Measurements from ENCODE around the gene AIP.

The AIP gene

GRCh38 chr11:67494371-67495233, 11.8 kb downstream of the AIP start:
- DNase-seq = no peak

GRCh38 chr11:67495234-67496005, 12.6 kb downstream of the AIP start:
- DNase-seq = no peak

GRCh38 chr11:67496113-67496512, 13.3 kb downstream of the AIP start:
- no peak for DNase-seq

- no peak for DNase-seq
Observed at GRCh38 chr11:67497656-67498291, 14.9 kb downstream of the AIP start.

- DNase-seq = no peak
Observed at GRCh38 chr11:67498544-67498972, 15.7 kb downstream of the AIP start.

GRCh38 chr11:67499808-67500483, 17.1 kb downstream of the AIP start:
- no peak for DNase-seq

- DNase-seq = no peak
Observed at GRCh38 chr11:67500484-67500821, 17.6 kb downstream of the AIP start.

- no peak for DNase-seq
Observed at GRCh38 chr11:67500831-67501715, 18.2 kb downstream of the AIP start.

- no peak for DNase-seq
Observed at GRCh38 chr11:67501854-67502253, 19.0 kb downstream of the AIP start.

- DNase-seq = no peak
Observed at GRCh38 chr11:67502328-67502979, 19.6 kb downstream of the AIP start.

- no peak for DNase-seq
Observed at GRCh38 chr11:67503119-67504004, 20.5 kb downstream of the AIP start.

- no peak for DNase-seq
Observed at GRCh38 chr11:67504005-67504949, 21.5 kb downstream of the AIP start.

GRCh38 chr11:67504950-67505581, 22.2 kb downstream of the AIP start, which contains the start of gene PITPNM1:
Gene PITPNM1 (minus strand): TSS chr11:67505363. CDS start chr11:67504180, 1,183 bp downstream.
- no peak for DNase-seq

- peak; percentile 73 for DNase-seq
Observed at GRCh38 chr11:67505605-67506396, 23.0 kb downstream of the AIP start.

- no peak for DNase-seq
Observed at GRCh38 chr11:67506426-67507051, 23.7 kb downstream of the AIP start.

- no peak for DNase-seq
Observed at GRCh38 chr11:67507242-67507863, 24.5 kb downstream of the AIP start.
